Inflammatory macrophage (primary cell): Measurements from ENCODE around the gene PPP1R13L.

ENCODE experiments used
- DNase-seq, 2 donors: peaks; one replicate each; pipeline ENCODE4 v3.0.0-alpha.2; 2020 to 2022

PPP1R13L gene

DNA sequence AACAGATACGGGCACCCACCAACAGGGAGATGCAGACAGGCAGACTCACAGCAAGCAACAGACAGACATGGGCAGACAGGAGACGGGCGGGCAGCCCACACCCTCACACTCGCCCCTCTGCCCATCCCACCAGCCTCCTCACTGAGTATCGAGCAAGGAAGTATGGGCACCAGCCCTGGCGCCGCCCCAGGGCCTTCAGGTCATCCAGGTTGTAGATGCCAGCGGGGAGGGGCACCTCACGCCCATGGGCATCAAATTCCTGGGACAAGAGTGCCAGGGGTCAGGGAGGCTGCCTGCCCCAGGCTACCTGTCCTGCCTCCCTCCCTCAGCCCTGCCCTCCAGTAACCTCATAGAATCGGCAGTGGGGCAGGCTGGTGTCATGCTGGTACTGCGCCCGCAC lies 40.2 kb downstream of the PPP1R13L start:
- DNase-seq, result no peak

DNA sequence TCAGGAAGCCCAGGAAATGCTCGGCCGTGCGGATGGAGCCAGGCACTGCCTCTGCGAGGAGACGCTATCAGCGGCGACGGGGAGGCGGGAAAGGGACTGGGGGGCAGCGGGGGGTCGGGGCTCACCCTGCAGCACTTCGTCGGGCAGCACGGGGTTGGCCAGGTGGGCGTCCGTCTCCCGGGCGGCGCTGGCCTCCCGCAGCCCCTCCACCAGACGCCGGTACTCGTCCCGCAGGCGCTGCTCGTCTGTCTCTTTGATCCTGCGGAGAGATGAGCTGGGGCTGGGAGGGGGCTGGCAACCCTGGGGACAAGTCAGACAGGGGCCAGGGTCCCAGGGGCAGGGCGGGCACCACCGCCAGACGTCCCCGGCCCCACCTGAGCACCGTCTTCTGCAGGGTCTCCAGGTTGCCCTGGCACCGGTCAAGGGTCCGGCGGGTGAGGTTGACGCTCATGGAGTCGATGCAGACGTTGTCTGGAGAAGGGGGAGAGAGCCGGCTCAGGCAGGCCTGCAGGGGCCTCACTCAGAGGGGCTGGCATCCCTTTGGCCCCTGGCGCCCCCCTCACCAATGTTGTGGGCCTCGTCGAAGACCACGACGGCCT lies 40.9 kb downstream of the PPP1R13L start:
- no peak for DNase-seq

DNA sequence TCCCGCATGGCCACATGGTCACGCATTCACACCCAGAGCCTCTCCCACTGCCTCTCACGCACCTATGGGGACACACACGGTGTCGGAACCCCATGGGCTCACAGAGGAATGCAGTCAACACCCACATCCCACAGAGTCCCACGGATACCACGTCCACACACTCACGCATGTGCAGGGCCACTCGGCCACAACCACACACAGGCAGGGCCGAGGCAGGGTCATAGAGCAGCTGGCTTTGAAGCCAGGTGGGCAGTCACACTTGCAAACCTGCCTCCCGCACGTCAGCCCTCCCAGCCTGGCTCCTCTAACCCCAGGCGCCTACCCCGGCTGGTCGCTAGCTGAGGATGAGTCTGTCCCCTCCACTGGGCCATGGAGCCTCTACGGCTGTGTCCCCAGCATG lies 42.6 kb downstream of the PPP1R13L start:
- no peak for DNase-seq

DNA sequence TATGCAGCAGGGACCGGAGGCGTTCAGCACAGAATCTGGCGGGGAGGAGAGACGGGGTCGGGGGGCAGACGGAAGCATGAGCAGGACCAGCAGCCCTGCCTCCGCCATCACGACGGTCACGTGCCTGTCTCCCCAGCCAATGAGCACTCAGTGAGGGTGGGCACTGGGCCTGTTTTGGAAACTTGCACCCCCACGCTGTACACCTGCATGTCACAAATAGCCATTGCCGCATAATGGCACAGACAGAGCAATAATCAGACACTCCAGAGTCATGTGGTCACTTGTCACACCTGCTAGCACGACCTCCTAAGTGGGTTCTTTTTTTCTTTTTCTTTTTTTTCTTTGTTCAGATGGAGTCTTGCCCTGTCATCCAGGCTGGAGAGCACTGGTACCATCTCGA lies 43.3 kb downstream of the PPP1R13L start:
- DNase-seq, result no peak

DNA sequence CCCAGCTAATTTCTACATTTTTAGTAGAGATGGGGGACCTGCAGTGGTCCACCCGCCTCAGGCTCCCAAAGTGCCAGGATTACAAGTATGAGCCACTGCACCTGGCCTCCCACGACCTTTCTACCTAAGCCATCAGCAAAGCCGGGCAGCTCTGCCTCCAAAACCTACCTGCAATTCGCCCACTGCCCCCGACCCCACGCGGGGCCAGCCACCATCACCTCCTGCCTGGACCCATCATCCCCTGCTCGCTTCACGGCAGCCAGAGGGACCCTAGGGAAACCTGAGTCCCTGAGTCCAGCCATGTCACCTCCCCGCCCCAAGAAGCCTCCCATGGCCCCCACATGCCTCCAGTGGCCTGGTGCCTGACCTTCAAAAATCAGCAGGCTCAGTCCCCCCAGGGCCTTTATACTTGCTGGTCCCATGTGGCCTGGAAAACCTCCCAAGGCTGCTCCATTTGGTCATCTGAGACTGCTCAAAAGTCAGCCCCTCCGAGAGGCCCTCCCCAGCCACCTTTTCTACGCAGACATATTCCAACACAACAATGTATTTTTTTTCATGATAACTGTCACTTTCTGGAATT lies 46.6 kb downstream of the PPP1R13L start:
- no peak for DNase-seq

DNA sequence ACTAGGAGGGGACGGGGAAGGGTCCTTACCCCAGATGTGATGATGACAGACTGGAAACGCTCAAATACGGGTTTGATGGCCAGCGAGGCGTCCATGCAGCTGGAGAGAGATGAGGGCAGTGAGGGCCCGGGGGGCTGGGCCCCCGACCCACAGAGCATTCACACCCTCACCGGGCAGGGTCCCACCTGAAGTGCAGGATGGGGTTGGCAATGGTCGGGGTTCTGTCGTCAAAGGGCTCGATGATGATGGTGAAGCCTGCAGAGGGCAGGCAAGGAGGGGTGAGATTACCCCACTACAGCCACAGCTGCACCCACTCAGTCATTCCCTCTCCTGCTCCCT lies 47.5 kb downstream of the PPP1R13L start:
- no peak for DNase-seq

DNA sequence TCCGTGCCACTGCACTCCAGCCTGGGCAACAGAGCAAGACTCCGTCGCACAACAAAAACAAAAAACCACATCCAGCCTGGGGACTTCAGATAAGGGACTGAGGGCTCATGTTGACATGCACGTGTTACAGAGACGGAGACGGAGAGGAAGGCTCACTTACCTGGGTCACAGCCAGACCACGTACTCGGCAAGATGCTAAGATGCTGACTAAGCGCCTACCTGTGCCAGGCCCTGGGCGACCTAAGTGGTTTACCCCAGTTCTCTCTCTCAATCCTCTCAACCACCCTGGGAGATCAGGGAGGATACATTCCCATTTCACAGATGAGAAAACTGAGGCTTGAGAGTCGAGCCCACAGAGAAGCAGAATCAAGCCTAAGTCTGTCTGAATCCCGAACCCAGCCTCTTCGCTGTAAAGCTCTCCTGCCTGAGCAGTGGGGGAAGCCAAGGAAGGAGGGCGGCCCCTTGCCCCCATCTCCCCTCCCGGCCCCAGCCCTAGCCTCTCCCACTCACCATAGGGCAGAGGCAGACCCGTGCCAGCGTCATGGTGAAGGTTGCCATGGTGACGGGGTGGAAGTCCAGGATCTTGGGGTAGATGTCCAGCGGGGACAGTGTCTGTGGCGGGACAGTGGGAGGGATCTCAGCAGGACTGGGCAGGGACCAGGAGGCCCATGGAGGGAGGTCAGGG lies 48.0 kb downstream of the PPP1R13L start:
- no peak for DNase-seq

DNA sequence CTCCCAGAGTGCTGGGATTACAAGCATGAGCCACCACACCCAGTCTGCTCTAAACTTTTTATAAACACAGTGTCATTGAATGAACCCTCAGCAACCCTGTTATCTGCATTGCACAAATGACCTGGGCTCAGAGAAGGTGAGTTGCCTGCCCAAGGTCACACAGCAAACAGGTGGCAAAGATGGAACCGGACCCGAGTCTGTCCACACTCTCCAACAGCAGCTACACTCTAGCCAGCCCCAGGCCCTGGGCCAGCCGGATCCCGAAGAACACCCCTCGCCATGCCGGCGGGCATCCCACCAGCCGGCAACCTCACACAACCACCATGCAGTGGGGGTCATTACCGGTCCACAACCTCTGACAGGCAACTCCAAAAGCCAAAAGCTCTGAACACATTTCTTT lies 49.0 kb downstream of the PPP1R13L start:
- DNase-seq, result no peak

DNA sequence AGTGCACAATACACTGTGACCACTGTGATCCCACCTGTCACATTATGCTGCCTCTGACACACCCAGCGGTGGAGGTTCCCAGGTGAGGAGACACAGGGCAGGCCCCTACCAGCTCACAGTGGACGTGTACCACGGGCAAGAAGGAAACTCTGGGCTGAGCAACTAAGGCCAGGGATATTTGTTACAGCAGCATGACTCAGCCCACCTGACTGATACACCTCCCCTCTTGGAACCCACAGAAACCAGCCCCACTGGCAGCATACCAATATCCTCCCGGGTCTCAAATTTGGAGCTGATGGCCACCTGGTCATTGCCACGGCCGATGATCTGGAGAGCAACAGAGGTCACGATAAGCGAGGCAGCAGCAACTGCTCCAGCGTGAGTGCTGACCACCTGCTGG lies 49.5 kb downstream of the PPP1R13L start:
- no peak for DNase-seq

DNA sequence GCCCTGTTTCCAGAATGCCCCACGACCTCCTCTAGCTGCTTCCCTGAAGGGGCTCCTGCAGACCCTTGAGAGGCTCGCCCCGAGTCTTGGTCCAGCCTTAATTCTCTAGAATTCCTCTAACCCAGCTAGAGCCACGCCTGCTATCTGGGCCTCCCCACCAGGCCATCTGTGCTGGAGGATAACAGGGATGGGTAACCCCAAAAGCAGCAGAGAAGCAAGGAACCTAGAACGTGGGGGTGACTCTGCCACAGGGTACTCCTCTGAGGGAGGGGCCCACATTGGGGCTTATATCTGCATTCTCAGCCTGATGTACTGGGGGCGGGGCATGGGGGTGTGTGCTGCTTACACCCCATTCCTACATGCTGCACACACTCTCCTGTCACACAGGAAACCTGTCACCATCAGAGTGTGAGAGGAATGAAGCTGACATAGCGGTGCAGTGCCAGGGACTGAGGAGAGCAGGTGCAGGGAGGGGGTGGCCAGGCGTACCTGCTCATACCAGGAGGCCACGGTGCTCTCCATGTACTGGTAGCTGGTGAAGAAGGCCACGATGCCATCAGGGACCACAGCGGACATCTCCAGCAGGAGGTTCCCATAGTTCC lies 50.5 kb downstream of the PPP1R13L start:
- DNase-seq, result no peak

DNA sequence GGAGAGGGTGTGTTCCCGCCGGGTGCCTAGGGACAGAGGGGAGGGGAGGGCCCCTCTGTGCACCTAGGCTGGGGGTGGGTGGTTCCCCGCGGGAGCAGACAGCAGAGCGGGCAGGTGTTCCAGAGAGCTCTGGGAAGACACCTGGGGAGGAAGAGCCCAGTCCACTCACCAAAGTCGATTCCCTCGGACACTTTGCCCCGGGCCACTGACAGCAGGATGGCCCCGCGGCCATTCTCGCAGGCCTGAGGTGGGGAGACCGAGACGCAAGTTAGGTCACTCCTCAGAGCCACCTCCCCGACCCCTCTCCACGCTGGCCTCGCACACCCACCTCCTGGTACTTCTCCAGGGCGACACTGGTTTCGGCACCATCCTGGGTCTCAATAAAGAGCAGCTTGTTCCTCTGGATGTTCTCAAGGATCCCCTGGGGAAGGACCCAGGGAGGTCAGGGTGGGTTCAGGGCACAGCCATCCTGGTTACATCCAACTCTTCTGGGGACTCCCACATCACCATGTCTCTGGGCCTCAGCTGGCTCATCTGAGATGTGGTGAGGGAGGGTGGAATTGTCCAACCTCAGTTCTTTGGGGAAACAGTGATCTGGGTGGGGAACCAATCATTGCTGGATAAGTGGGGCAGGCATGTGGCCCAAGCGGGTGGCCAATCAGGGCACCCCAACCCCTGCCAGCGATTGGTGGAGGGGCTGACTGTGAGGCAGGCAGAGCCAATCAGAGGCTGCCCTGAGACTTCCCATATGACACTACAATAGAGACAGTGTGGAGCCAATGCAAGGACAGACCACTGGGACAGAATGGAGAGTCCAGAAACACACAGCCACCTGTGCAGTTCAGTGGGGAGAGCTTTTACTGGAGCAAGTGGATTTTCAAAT lies 51.7 kb downstream of the PPP1R13L start:
- DNase-seq, result no peak

DNA sequence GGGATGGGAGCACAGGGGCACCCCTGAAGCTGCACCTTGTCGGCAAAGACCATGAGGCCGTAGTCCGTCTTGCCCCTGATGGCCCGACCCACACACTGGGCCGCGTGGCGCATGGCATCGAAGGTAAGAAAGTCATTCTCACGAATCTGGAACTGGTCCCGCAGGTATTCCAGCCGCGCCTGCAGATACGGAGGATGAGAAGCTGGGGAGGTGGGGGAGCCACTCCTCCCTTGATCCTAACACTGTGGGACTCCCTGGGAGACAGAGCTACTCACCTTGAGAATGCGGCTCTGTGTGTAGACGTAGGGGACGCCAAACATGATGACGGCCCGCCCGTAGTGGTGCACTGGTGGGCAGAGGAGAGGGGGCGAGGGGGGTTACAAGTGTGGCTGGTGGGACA lies 52.4 kb downstream of the PPP1R13L start:
- DNase-seq, result no peak

DNA sequence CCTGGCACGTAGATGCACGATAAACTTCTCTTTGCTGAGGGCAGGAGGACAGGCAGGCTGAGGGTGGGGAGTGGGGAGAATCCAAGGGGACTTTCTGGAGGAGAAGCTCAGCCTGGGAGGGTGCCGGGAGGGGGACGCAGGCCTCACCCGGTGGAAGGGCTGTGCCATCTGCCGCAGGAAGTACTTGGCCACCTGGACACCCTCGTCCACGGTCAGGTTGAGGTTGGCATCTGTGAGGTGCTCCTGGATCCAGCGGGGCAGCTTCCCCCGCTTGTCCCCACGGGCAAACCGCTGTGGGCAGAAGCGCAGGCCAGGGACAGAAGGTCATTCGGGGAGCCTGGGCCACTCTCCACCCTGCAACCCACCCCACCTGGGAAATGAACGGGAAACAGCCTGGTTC lies 52.8 kb downstream of the PPP1R13L start:
- DNase-seq, result no peak

DNA sequence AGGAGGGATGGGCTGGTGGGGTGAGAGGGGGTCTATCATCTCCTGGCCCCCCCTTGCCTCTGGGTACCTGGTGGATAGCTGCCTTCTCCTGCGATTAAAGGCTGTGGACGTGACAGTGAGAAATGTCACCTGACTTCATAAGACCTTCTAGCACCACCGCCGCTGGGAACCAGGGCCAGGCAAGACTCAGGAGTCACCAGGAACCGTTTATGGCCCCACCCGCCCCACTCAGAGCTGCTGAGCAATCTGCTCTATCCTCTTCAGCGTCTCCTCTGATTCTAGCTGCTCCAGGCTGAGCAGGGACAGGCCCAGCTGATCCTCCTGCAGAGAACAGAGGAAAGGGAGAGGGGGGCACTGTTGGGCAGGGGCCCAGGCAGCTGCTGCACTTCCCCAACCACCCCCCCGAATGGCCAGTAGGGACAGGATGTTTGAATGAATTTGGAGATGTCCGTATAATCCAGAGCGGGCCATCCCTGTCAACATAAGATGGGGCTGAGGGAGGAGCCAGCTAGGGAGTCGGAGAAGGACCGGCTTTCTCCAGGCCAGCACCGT lies 53.4 kb downstream of the PPP1R13L start:
- DNase-seq, result no peak

DNA sequence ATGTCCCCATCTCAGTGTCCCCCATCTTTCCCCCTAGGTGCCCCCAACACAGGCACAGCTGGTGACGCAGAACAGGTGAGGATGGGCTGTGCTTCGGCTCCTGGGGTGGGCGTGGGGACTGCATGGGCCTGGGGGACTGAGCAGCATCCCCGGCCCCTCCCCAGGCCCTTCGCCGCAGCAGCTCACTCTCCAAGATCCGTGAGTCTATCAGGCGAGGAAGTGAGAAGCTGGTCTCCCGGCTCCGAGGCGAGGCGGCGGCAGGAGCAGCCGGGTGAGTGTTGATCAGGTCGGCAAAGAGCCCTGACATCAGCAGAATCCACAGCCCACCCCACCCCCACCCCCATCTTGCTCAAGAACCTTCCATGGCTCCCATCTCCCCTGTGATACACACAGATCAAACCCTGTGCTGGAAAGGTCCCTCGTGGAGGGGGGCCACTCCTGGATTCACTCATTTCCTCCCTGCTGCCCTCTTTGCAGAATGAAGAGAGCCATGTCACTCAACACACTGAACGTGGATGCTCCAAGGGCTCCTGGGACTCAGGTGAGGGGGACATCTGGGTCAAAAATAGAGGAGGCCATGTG lies 54.3 kb downstream of the PPP1R13L start:
- DNase-seq, result no peak

DNA sequence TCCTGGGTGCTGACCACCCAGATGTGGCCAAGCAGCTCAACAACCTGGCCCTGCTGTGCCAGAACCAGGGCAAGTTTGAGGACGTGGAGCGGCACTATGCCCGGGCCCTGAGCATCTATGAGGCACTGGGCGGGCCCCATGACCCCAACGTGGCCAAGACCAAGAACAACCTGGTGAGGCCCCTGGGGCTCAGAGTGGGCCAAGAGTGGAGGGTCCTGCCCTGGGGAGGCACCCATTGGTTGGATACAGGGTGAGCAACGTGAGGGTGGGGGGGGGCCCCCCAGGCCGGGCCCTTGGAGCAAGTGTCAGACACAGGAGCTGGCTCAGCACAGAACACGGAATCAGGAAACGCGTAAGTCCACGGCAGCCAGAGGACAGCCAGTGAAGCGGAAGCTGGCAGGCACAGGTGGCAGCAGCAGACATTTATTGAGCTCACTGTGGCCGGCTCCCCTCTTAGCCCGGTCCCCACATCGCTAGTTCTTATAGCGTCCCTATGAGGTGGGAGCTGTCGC lies 55.4 kb downstream of the PPP1R13L start:
- DNase-seq, result no peak

DNA sequence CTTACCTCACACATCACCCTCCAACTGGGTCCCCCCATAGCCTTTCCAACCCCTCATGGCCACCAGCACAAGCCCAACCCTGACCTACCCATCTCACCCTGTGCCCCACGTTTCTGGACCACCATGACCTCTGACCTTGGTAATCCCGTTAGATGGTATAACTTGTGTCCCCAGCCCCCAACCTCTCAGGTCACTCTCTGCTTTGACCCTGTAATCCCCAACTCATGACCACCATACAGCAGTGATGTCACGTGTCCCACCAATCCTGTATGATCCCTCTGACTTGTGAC lies 55.8 kb downstream of the PPP1R13L start:
- no peak for DNase-seq

DNA sequence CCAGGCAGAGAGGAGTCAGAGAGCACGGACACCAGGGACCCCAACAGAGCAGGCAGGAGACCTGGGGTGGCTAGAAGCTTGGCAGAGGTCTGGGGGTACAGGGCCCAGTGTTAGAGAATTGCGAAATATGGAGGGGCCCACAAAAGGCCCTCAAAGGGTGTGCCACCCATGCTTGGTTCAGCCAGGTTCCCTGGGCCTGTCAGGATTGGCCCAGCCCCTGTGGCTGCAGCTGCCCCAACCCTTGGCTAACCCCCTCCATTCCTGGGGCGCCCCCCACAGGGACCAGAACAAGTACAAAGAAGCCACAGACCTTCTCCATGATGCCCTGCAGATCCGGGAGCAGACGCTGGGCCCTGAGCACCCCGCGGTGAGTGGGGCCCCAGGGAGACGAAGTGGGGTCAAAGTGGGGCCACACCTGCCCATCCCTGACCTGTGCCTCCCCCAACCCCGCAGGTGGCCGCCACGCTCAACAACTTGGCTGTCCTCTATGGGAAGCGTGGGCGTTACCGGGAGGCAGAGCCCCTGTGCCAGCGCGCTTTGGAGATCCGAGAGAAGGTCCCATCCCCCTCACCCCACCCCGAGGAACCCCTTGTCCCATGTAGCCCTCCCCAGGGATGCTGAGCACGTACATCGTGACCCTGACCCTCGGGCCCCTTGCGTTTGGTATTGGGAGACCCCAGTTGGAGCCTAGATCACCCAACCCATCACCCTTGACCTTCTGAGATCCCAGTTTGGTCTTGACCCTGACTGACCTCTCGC lies 56.3 kb downstream of the PPP1R13L start:
- no peak for DNase-seq

DNA sequence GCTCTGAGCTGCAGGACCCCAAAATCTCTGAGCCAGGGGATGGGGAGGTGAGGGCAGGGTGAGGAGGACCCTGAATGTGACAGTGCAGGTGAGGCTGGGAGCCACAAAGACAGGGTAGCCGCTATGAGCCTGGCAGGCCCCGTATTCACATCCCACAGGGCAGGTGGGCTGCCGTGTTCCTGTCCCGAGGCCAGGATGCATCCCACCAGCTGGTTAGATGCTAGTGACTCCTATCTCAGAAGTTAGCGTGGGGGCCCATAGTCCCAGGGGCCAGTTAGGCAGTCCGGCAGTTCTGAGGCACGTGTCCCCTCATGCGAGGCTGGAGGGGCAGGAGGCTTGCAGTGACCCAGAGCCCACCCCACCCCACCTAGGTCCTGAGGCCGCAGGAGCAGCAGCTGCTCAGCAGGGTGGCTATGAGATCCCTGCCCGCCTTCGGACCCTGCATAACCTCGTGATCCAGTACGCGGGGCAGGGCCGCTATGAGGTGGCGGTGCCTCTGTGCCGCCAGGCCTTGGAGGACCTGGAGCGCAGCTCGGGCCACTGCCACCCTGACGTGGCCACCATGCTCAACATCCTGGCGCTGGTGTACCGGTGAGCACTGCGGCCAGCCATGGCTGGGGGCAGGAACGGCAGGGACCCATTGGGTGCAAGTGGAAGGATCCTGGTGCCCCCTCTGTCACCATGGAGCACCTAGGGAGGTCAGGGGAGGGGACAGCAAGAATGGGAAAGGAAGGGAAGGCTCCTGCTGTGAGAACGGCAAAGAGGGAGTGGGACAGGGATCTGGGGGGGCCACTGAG lies 57.1 kb downstream of the PPP1R13L start:
- no peak for DNase-seq

DNA sequence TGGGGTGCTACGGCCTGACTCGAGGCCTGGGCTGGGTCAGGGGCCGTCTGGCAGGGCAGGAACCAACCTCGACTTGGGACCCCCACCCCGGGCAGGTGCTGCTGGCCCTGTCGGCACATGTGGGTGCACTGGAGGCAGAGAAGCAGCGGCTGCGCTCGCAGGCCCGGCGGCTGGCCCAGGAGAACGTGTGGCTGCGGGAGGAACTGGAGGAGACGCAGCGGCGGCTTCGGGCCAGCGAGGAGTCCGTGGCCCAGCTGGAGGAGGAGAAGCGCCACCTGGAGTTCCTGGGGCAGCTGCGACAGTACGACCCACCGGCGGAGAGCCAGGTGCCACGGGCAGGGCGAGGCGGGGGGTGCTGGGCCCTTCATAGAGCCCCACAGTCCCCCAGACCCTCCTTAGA lies 58.4 kb downstream of the PPP1R13L start:
- DNase-seq, result no peak

DNA sequence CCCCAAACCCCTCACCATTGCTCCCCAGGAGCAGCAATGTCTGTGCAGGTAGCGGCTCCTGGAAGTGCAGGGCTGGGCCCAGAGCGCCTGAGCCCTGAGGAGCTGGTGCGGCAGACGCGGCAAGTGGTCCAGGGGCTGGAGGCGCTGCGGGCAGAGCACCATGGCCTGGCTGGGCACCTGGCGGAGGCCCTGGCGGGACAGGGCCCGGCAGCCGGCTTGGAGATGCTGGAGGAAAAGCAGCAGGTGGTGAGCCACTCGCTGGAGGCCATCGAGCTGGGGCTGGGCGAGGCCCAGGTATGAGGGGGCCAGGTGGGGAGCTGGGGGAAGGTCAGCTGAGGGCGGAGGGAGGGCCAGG lies 59.4 kb downstream of the PPP1R13L start:
- DNase-seq, result no peak
